HG03521 (cell line): ENCODE measurements around the gene HCN3.
"Not testable (repeated sequence)": the region's sequence is repeated elsewhere in the genome, so short reads cannot be mapped to it uniquely, and the experiment has no call there.

Experiments
- ATAC-seq: cut with Tn5 transposase; IDR thresholded peaks from one replicate; pipeline ENCODE4 v1.9.1; 2021; ENCODE audit warnings: mild to moderate bottlenecking, moderate library complexity; ENCODE audit not compliant: unreplicated experiment

HCN3 gene

DNA sequence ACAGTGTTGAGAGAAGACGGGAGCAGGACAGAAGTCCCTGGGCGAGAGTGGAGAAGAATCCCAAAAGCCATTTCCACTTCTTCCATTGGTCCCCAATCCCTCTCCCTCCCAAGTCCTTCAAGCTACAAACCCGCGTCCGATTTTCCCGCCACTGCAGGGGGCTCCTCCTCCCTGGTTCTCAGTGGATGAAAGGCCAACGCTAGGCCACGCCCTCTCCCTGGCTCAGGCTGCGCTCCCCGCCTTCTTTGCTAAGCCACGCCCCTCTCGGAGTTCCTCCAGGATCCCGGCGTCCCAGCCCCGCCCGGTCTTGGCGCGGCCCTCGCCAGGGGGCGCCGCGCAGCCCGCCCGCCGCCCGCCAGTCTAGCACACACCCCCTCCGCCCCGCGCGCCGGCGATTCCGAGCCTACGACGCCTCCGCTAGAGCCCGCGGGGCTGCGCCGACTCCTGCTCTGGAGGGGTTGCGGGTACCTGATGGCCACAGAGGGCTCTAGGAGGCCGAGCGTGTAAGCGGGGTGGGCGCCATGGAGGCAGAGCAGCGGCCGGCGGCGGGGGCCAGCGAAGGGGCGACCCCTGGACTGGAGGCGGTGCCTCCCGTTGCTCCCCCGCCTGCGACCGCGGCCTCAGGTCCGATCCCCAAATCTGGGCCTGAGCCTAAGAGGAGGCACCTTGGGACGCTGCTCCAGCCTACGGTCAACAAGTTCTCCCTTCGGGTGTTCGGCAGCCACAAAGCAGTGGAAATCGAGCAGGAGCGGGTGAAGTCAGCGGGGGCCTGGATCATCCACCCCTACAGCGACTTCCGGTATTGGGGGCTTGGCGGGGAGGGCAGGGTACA, at the start of gene HCN3:
Gene HCN3 (plus strand): TSS at position 394 of the 832 bp plus-strand sequence. CDS start 128 bp downstream, at position 522.
- ATAC-seq: peak; percentile 65

DNA sequence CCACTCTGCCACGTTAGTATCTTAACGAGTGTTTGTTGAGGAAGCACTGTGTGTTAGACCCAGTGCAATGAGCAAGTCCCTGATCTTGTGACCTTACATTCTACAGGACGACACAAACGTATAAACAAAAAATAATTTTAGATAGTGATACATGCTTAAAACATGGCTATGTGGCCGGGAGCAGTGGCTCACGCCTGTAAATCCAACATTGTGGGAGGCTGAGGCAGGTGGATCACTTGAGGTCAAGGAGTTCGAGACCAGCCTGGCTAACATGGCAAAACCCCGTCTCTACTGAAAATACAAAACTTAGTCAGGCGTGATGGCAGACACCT, 49.2 kb upstream of the HCN3 start:
- ATAC-seq: no peak

DNA sequence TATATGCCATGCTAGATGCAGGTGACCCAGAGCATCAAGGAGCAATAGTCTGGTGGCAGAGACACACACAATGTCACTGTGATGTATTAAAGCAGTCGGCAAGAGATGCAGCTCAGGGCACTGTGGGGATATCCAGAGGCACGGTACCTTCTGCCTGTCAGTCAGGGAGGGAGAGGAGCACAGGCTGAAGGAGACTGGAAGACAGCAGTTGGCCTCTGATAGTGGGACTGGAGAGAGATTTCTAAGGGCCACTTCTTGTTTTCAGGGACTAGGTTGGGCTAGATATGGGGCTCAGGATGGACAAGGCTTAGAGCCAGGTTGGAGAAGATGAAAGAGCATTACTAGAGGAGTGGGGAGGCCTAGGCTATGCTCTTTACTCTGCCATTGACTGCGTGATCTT, 46.0 kb upstream of the HCN3 start:
- not testable (repeated sequence) for ATAC-seq

DNA sequence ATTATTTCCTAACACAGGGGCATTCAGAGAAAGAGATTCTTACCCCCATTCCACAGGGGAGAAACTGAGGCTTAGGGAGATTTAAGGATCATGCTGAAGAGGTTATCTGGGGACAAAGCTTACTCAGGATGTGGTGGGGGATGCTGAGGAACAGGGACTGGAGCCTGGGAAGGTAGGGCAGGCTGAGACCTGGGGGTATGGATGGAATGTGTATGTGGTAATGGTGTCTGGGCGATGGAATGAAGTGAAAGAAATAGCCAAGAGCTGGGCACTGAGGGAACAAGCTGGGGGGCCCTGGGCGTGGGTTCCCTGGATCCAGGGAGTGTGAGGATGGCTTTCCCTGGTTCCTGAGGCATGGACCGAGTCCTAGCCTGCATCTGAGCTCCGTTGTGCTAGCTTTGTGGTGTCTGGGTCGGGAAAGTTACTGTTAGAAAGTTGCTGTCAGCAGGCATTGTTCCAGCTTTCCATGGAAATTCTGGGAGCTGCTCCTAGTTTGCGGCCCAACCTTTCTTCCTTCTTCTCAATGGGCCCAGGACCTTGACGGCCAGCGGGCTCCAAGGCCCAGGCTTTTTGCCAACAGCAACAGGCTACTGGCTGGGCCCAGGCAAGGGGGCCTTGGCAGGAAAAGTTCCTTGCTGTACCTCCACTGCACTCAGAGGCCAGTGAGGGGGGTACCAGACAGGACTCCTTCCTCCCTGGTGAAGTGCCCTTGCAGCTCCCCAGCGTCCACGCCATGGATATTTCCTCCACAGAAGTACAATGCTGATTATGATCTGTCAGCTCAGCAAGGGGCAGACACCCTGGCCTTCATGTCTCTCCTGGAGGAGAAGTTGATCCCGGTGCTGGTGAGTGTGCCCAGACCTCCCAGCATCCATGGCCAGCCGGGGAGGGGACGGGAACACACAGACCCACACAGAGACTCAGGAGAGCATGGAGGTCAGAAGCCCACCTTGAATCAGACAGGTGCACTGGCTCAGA, 45.0 kb upstream of the HCN3 start:
- ATAC-seq: not testable (repeated sequence)

DNA sequence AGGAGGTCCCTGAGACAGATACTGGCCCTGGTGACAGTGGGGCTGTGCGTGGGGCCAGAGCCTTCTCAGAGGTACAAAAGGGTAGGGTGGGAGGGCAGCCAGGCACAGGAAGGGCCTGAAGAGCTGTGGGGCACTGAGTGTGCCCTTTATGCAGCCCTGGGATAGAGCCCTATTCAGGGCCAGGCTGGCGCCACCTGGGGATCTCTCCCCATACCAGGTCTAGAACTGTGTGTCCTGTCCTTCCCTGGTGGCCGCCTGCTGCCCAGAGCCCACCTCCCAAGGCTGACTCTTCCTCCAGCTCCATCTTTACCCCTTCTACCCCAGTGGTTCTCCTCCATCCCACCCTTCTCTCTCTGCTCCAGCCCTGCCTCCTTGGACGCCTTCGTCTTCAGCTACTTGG, 43.8 kb upstream of the HCN3 start:
- not testable (repeated sequence) for ATAC-seq

DNA sequence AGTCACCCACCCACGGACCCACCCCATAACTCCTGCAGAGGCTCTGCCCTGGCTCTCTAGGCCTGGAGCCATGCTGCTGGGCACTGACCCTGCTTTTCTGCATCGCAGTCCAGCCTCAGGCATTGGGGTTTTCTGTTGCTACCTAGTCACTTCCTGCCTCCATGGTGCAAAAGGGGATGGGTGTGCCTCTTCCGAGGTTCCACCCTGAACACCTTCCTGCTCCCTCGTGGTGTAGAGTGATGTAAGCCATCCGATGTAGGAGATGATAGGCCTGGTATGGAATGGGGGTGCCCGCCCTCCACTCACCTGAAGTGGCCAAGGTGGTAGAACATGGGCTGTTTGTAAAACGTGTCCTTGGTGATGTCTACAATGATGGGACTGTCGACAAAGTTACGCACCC, 41.9 kb upstream of the HCN3 start:
- ATAC-seq: not testable (repeated sequence)

DNA sequence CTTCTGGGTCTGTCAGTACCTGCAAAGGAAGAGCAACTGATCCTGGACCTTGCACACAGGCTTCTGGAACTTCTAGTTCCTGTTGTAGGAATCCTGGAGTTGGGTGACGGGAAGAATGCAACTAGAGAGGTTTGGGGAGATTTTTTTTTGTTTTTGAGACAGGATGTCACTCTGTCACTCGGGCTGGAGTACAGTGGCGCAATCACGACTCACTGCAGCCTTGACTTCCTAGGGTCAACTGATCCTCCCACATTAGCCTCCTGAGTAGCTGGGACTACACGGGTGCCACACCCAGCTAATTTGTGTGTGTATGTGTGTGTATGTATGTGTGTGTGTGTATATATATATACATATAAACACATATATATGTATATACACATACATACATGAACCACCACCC, 40.8 kb upstream of the HCN3 start:
- ATAC-seq: no peak

DNA sequence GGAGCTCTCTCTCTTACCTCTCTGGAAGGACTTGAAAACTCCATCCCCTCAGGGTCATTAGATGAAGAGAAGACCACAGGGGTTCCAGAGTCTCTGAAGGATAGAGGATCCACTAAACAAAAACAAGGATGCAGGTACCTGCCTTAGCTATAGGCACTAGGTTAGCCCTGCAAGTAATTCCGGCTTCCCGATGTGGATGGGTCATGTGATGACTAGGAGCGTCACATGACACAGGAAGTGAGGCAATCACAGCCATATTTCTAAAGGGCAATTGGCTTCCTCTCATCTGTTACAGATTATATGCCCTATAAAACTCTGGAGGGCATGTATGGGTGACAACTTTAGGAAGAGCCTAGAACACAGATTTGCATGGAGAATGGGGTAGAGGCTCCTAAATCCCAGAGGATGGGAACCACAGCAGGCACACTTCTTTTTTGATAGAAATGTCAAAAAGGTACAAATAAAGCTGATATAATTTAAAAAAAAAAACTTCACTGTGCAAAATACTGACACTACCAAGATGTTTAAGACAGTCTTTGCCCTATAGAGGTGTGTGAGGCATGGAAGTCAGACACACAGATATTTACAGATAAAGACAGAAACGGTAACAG, 36.1 kb upstream of the HCN3 start:
- no peak for ATAC-seq

DNA sequence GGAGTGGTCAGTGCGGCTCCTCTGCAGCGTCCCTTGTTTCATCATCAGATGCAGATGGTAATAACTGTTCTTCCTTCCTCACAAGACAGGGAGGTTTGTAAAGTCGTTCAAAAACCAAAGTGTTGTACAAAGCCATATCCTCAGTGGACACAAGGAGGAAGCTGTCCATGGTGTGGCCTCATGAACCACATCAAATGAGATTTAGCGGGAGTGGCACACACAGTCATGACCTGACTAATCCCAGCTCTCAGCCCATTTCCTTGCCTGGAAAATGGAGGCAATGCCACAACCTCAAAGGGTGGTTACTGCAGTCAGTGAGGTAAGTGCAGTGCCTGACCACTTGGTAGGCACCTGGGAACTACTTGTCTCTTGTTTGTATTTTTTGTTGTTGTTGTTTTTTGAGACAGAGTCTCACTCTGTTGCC, 35.4 kb upstream of the HCN3 start:
- no peak for ATAC-seq

DNA sequence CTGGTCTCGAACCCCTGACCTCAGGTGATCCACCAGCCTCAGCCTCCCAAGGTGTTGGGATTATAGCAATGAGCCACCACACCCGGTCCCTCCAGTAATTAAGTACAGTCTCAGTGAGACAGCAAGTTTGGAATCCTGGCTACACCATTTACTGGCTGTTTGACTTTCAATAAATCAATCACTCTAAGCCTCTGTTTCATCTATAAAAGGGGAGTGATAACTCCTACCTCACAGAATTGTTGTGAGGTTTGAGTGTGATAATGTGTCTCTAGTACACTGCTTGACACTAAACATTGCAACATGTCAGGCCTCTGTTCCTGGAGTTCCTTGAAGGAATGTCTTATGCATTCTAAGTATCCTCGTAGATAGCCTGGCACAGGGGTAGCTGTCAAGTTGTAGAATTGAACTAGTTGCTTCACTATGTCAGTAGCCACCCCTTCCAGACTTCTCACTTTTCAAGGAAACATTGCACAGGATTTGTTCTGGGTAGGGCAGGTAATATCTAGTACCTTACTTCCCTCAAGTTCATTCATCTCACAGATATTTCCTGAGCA, 34.4 kb upstream of the HCN3 start:
- no peak for ATAC-seq

DNA sequence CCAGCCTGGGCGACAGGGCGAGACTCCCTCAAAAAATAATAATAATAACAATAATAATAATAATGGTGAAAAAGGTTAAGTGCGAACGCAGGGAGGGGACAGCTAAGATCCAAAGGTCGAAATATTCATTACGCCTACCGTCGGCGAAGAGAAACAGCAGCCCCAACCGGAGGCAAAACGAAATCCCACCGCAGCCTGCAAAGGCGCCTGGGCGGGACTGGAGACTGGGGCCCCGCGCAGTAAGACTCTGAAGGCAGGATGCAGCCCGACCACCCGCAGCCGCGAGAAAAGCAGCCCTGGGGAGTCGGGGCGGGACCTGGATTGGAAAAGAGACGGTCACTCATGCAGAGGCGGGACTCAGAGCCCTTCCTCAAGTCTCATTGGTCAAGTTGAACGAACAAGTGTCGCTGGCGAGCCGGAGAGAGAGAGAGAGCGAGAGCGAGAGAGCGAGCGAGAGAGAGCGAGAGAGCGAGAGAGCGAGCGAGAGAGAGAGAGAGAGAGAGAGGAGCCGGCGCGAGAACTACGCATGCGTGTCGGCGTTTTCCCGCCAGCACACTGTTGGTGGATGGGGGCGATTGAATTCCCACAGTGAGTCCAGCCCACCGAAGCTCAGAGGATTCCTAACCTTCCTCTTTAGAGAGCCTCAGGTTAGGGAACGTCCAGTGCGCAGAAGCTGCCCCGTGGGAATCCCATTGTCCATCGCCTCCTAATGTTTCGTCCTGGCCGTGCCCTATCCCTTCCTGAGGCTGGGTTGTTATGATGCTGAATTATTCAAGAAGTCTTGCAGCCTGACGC, 32.7 kb upstream of the HCN3 start:
- ATAC-seq: peak; percentile 92

DNA sequence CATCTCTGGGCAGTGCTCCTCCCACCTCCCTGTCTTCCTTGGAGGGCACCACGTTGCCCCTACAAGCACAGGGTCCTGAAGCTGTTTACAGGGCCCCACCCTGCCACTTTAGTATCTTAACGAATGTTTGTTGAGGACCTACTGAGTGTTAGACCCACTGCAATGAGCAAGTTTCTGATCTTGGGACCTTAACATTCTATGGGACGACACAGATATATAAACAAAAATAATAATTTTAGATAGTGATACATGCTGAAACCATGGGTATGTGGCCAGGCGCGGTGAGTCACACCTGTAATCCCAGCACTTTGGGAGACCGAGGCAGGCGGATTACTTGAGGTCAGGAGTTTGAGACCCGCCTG, 32.1 kb upstream of the HCN3 start:
- ATAC-seq: no peak

DNA sequence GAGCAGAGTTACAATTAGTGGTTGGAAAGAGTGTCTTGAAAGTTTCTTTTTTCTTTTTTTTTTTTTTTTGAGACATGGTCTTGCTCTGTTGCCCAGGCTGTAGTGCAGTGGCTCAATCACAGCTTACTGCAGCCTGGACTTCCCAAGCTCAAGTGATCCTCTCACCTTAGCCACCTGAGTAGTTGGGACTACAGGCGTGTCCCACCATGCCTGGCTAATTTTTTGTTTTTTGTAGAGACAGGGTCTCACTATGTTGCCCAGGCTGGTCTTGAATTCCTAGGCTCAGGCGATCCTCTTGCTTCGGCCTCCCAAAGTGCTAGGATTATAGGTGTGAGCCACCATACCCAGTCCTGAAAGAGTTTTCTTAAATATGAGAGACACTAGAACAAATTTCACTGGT, 30.5 kb upstream of the HCN3 start:
- ATAC-seq: not testable (repeated sequence)

DNA sequence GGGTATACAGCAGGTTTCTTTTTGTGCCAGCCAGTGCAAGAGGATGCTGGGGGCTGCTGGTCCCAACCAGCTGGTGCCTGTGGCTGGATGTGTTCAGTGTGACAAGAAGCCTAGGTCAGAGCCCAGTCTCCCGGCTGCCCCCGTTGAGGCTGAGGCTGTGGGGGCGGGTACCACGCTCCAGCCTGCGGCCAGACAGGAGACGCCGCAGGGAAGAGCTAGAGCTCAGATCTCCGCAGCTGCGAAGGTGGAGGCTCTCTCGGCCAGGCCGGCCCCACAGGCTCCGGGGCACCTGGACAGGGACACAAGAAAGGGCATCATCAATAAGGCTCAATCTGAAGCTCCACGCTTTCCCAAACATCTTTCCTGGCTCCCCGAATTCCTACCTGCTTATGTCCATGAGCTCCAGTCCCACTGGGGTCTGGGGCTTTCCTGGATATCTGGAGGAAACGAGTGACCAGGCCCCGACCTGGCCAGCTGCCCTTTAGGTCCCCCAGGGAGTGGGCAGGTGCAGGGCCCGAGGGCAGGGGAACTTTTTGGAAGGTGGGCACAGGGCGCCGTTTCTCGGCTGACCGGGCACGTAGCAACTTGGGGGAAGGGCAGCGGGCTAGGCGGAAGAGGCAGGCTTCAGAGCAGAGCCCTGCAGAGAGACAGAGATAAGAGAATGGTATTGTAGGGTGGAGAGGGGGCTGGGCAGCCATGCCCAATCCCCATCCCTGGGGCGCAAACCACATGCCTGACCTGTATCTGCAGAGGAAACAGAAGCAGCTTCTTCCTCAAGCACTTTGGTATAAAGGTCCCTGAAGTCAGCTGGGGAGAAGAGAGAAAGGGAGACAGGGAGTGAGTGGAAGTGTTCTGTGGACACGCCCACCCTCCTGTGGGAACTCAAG, 29.4 kb upstream of the HCN3 start:
- no peak for ATAC-seq

DNA sequence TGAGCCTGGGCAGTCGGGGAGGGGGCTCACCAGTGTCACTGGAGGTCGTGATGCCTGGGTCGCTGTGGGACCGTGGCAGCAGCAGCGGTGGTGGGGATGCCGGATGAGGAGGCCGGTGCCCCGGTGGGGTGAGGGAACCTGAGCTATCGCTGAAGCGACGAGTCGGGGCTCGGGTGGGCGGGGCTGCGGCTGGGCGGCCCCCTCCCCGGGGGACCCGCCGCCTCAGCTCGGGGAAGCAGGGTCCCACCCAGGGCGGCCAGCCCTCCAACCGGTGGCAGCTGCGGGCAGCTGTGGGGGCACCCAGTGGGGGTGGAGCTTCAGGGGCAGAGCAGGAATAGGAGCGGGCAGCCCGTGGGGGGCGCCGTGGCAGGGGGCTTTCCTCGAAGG, 27.0 kb upstream of the HCN3 start:
- peak; percentile 11 for ATAC-seq

DNA sequence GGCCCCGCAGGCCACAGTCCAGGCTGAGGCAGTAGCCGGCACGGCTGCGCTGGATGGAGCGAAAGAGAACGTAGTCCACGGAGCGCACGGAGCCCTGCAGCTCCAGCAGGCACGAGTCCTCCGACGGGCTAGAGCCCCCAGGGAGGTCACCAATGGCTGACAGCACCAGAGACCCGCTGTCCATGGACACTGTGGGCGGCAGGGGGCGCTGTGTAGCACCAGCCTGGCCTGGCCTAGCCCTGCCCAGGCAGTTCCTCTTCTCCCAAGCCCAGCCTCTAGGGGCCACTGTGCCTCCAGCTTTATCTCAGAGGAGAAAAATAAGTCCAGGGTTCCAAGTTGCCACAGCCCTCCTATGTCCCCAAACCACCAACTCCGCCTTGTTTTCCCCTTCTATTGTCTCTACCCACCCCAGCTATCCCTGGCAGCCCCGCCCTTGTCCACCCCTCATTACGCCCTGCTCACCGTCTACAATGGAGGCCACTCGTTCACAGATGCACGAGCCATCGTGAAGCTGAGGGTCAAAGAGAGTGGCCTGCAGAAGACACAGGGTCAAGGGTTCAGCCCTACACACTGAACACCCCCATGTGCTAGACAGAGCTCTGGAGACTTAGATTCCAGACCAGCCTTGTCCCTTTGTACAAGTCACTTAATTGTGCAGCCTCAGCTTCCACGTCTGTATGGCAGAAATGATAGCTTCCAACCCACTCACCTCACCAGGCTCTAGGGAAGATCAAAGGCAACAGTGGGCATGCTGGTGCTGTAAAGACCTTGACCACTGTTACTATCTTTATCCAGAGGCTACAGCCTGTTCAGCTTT, 26.4 kb upstream of the HCN3 start:
- ATAC-seq: peak; percentile 79

DNA sequence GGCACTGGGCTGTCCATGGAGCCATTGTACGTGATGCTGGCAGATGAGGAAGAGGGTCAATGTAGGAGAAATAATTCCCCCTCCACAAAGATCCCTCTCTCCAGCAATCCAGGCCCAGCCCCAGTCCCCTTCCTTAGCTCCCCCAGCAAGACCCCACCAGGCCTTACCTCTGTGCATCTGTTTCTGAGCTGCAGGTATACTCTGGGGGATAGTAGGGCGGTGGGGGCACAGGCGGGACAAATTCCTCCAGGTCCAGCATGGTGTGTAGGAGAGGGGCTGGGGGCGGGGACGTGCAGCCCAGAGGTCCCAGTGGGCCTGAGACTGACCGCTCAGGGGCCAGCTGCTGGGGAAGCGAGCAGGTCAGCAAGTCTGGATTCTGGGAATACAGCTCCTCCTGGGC, 25.7 kb upstream of the HCN3 start:
- no peak for ATAC-seq

DNA sequence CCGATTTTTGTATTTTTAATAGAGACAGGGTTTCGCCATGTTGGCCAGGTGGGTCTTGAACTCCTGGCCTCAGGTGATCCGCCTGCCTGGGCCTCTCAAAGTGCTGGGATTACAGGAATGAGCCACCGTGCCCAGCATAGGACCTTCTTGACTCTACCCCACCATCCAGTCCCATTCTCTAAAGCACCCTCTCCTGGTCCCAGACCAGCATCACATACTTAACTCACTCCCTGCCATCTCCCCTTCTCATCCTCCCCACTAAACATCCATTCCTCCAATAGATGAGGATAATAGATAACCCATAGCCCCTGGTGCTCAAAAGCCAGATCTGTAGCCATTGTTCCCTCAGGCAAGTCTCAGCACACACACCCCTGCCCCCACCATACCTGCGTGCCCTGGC, 24.1 kb upstream of the HCN3 start:
- ATAC-seq: no peak

DNA sequence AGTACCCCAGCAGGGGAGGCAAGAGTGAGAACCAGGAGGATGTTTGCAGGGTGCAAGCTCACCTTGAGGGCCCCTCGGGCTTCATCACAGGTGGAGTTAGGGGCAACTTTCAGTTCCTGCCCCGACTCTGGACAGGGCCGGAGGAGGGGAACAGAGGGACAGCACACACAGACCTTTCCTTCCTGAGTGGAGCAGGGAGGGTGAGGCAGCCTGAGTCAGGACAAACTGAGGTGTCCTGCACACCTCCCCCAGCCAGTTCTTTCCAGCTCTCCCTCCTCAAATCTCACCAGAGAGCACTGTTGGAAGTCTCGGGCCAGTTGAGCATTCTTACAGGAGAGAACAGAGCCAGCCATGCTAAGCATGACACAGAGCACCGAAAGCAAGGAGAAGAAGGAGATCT, 23.5 kb upstream of the HCN3 start:
- ATAC-seq: no peak
